GM12878 (cell line): Measurements from ENCODE around the gene NMUR1. TPM values are rescaled to one million over a fixed set of nuclear protein-coding genes. Genes with fewer than 3 reads are reported as not detected.

Experiments used
- ATAC-seq: fragments of 200-7000 bp; cut with Tn5 transposase; 3 replicates; pipeline ENCODE4 v1.9.1; 2020; ENCODE audit warnings: mild to moderate bottlenecking, moderate library complexity
- BruUV-seq: library from RNA; stranded (reverse); fragments of 400-500 nt; replicated peaks from 2 replicates; lab custom pipeline; 2021; lab: Mats Ljungman, UMichigan
- CTCF ChIA-PET: fragments of 300-600 bp; sonication (Branson Sonifier 250); formaldehyde crosslinking; extraction: SDS; loops from one replicate; lab custom pipeline; 2021; ENCODE audit warnings: inconsistent platforms; lab: Yijun Ruan, JAX
- POLR2A ChIA-PET: fragments of 350-600 bp; formaldehyde crosslinking; extraction: SDS; loops from one replicate; lab custom pipeline; 2021; ENCODE audit warnings: inconsistent platforms; lab: Charles Lee
- RAD21 ChIA-PET: fragments of 300-600 bp; sonication (Branson Sonifier 250); formaldehyde crosslinking; loops from one replicate; lab custom pipeline; 2023; ENCODE audit warnings: antibody characterized with exemption; ENCODE audit not compliant: unreplicated experiment; lab: Charles Lee
- SMC1A ChIA-PET: fragments of 300-600 bp; sonication (Branson Sonifier 250); formaldehyde crosslinking; loops from one replicate; lab custom pipeline; 2023; ENCODE audit not compliant: unreplicated experiment, uncharacterized antibody; lab: Charles Lee
- DNase-seq: peaks from one replicate; pipeline ENCODE4 v3.0.0-alpha.2; 2011; ENCODE audit warnings: low read depth, low spot score
- FAIRE-seq: peaks from 3 replicates; lab custom pipeline; 2011; peaks lifted over from hg19 to GRCh38; lab: Jason Lieb, UNC
- H2AFZ ChIP-seq: 2 replicates; pipeline ENCODE4 v1.6.0; 2011; ENCODE audit warnings: low read depth, low read length, control low read depth; ENCODE audit not compliant: control insufficient read depth
- H3K27ac ChIP-seq: 2 replicates; pipeline ENCODE4 v1.5.1; 2011; ENCODE audit warnings: control low read depth; ENCODE audit not compliant: control insufficient read depth, insufficient read depth
- H3K27me3 ChIP-seq, 2 experiments: replicated peaks in 1 of 2; 2 replicates each; pipeline versions ENCODE4 v1.6.0 to v1.6.1; 2011; ENCODE audit warnings: low read length in 1 of 2; ENCODE audit not compliant: control insufficient read depth in 2 of 2, insufficient read depth in 2 of 2
- H3K36me3 ChIP-seq, 2 experiments: 2 replicates each; pipeline ENCODE4 v1.5.1; 2011; ENCODE audit warnings: low read length in 1 of 2; ENCODE audit not compliant: control insufficient read depth in 2 of 2, insufficient read depth in 2 of 2
- H3K4me1 ChIP-seq: 2 replicates; pipeline ENCODE4 v1.6.1; 2011; ENCODE audit warnings: mild to moderate bottlenecking, low read length, moderate library complexity, mixed read lengths; ENCODE audit not compliant: control insufficient read depth, insufficient read depth
- H3K4me2 ChIP-seq: 2 replicates; pipeline ENCODE4 v1.6.0; 2011; ENCODE audit warnings: control low read depth; ENCODE audit not compliant: control insufficient read depth, insufficient read depth
- H3K4me3 ChIP-seq: fragments of 200-600 bp; sonication (generic); 2 replicates; pipeline ENCODE4 v1.5.1; 2016
- H3K79me2 ChIP-seq: 2 replicates; pipeline ENCODE4 v1.6.0; 2011; ENCODE audit warnings: low read length; ENCODE audit not compliant: control insufficient read depth, insufficient read depth
- H3K9ac ChIP-seq: 2 replicates; pipeline ENCODE4 v1.8.0; 2011; ENCODE audit warnings: low read length, control low read depth, mixed read lengths; ENCODE audit not compliant: control insufficient read depth, insufficient read depth
- H3K9me3 ChIP-seq: replicated peaks from 3 replicates; pipeline ENCODE4 v1.5.1; 2011; ENCODE audit warnings: mild to moderate bottlenecking, low read length; ENCODE audit not compliant: control insufficient read depth, insufficient read depth
- H4K20me1 ChIP-seq: 2 replicates; pipeline ENCODE4 v1.6.0; 2011; ENCODE audit not compliant: control insufficient read depth, insufficient read depth
- CREB1 ChIP-seq: IDR thresholded peaks from 2 replicates; pipeline ENCODE4 v1.6.1; 2012; ENCODE audit warnings: low read depth, mild to moderate bottlenecking, inconsistent platforms
- FOS ChIP-seq: IDR thresholded peaks from 3 replicates; pipeline ENCODE4 v1.6.1; 2011; ENCODE audit warnings: borderline replicate concordance; ENCODE audit not compliant: insufficient read length; ENCODE audit errors: extremely low read depth
- FOXK2 ChIP-seq: fragments of 450-650 bp; IDR thresholded peaks from 2 replicates; pipeline ENCODE4 v1.6.1; 2017; ENCODE audit warnings: mild to moderate bottlenecking, moderate library complexity
- KLF5 ChIP-seq: fragments of 450-650 bp; IDR thresholded peaks from 2 replicates; pipeline ENCODE4 v1.6.1; 2014; ENCODE audit warnings: mild to moderate bottlenecking; ENCODE audit not compliant: partially characterized antibody
- SIN3A ChIP-seq: IDR thresholded peaks from 2 replicates; pipeline ENCODE4 v1.6.1; 2012; ENCODE audit warnings: low read depth, low read length, improper control_type of control experiment
- YY1 ChIP-seq: IDR thresholded peaks from 2 replicates; pipeline ENCODE4 v1.6.1; 2011; ENCODE audit warnings: low read depth, mild to moderate bottlenecking, low read length
- ZZZ3 ChIP-seq: IDR thresholded peaks from 2 replicates; pipeline ENCODE4 v1.6.1; 2011; ENCODE audit warnings: low read depth; ENCODE audit not compliant: control insufficient read depth, insufficient read length
- WGBS: methylation state at CpG from one replicate; pipeline ENCODE4 v1.1.6; 2016; ENCODE audit warnings: low lambda C conversion rate; ENCODE audit not compliant: insufficient replicate concordance, insufficient coverage; ENCODE audit errors: missing lambda C conversion rate; 5-methylcytosine and 5-hydroxymethylcytosine counted together
- in situ Hi-C: fragments of 300-500 bp; cut with MboI; formaldehyde crosslinking; loops from 9 replicates; pipeline ENCODE4 v1.14.3; 2018; ENCODE audit warnings: mixed read lengths
- intact Hi-C: fragments of 100-400 bp; cut with micrococcal nuclease; formaldehyde crosslinking; loops from one replicate; pipeline ENCODE4 v1.14.2; 2022; ENCODE audit not compliant: unreplicated experiment
- polyA plus RNA-seq, 11 experiments: library from polyadenylated mRNA; depleted of rRNA in 4 of 11; unstranded in 6 of 11; stranded (reverse) in 5 of 11; fragments of >200 nt; fragmentation: Nextera tagmentation in 4 of 11; fragmentation: Illumina TruSeq in 1 of 11; extraction: Ambion mirVana in 4 of 11; extraction: Trizol in 1 of 11; gene quantifications; 1 replicate in 1 of 11; 2 replicates in 10 of 11; pipeline versions ENCODE4 v1.2.1 to v1.2.3, GENCODE V29; 2011 to 2016; ENCODE audit warnings: inconsistent platforms in 2 of 11, missing spikeins in 2 of 11, low read depth in 1 of 11
- total RNA-seq, 4 experiments: library from RNA; depleted of rRNA in 3 of 4; stranded (reverse); fragments of >200 nt in 3 of 4; fragmentation: Illumina TruSeq in 1 of 4; extraction: Trizol in 1 of 4; gene quantifications; 2 replicates each; pipeline versions ENCODE4 v1.2.1 to v1.2.3, GENCODE V29; 2013 to 2021
- TF ChIP-seq, protein P1 (sequence below): fragments of 450-650 bp; IDR thresholded peaks from 2 replicates; pipeline ENCODE4 v1.6.1; 2017; ENCODE audit warnings: mild to moderate bottlenecking, moderate library complexity

NMUR1 gene
- total and polyA plus RNA-seq, 10 of the 15 experiments (the other 5 are each of a cell fraction or from before 2014, with no cell fraction given): under 0.01 to 0.08 (median 0.02) TPM; not detected in 5

DNA sequence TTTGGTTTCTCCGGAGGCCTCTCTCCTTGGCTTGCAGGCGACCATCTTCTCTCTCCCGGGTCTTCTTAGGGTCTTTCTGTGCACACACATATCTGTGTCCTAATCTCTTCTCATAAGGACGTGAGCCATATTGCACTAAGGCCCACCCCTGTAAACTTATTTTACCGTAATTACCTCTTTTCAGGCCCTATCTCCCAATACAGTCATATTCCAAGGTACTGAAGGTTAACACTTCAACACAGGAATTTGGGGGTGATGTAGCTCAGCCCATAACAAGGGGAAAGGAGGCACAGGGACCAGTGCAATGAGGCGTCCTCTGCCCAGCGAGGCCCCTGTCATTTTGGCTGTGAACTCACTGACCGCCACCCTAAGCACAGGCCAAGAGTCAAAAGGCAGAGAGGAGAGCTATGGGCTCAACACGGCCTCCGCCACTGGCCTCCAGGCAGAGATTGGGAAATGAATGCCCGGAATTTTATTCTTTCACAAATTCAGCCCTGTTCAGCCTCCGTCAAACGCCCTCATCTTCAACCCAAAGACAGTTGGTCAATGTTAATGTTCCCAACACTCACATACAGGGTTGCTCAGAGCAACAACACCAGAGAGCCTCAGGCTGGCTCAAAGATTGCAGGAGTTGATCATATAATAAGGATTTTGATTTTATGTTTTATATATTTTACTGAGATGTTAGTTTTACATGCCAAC, 15.9 kb upstream of the NMUR1 start:
- FAIRE-seq: no peak
- Histone ChIP-seq H4K20me1 (no peaks in the 10 kb centered on the region), H3K9me3 (peaks cover 7% of the 10 kb centered on the region; the same call in 2 of the 3 replicates), H3K79me2 (no peaks in the 10 kb centered on the region), H3K9ac (peak overlapping the region; percentile 15; the same call in 1 of the 2 replicates), H3K4me1 (peaks cover 30% of the 10 kb centered on the region), H3K27ac (peak overlapping the region; percentile 97), H3K4me2 (peak overlapping the region; percentile 95), H3K27me3 (no peaks in the 10 kb centered on the region), H3K36me3 (no peaks in the 10 kb centered on the region), H3K4me3 (no peak overlapping the region), H2AFZ (peak overlapping the region; percentile 84)
- in situ Hi-C loops (no loop called here), intact Hi-C loops (loop anchor here (5.0 kb wide), 1 partner anchor 84 kb away; the partner anchor contains the start of gene NCL)
- CTCF ChIA-PET: interaction anchor here (0.6 to 5.7 kb wide), 11 partner anchors 10 to 126 kb away, joined by 3 to 48 read pairs (median 4); no protein-coding TSS in a partner anchor
- SMC1A ChIA-PET: interaction anchor here (0.6 to 2.7 kb wide), 7 partner anchors 9 to 59 kb away, joined by 3 to 21 read pairs (median 4); no protein-coding TSS in a partner anchor
- no peak for TF ChIP-seq FOXK2
- TF ChIP-seq, protein P1, sequence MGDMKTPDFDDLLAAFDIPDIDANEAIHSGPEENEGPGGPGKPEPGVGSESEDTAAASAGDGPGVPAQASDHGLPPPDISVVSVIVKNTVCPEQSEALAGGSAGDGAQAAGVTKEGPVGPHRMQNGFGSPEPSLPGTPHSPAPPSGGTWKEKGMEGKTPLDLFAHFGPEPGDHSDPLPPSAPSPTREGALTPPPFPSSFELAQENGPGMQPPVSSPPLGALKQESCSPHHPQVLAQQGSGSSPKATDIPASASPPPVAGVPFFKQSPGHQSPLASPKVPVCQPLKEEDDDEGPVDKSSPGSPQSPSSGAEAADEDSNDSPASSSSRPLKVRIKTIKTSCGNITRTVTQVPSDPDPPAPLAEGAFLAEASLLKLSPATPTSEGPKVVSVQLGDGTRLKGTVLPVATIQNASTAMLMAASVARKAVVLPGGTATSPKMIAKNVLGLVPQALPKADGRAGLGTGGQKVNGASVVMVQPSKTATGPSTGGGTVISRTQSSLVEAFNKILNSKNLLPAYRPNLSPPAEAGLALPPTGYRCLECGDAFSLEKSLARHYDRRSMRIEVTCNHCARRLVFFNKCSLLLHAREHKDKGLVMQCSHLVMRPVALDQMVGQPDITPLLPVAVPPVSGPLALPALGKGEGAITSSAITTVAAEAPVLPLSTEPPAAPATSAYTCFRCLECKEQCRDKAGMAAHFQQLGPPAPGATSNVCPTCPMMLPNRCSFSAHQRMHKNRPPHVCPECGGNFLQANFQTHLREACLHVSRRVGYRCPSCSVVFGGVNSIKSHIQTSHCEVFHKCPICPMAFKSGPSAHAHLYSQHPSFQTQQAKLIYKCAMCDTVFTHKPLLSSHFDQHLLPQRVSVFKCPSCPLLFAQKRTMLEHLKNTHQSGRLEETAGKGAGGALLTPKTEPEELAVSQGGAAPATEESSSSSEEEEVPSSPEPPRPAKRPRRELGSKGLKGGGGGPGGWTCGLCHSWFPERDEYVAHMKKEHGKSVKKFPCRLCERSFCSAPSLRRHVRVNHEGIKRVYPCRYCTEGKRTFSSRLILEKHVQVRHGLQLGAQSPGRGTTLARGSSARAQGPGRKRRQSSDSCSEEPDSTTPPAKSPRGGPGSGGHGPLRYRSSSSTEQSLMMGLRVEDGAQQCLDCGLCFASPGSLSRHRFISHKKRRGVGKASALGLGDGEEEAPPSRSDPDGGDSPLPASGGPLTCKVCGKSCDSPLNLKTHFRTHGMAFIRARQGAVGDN: no peak
- no peak for TF ChIP-seq CREB1
- TF ChIP-seq FOS: no peak
- 0 out of 2 replicates have a peak, but pooled peaks have one; percentile 3 for TF ChIP-seq YY1
- no peak for TF ChIP-seq SIN3A
- no peak for TF ChIP-seq KLF5
- no peak for TF ChIP-seq ZZZ3
- POLR2A ChIA-PET: interaction anchor here (0.5 to 2.1 kb wide), 7 partner anchors 8 to 68 kb away, joined by 3 to 9 read pairs (median 4); no protein-coding TSS in a partner anchor
- BruUV-seq: no TSS peak
- WGBS: 64% methylated on average over 13 of the region's 13 CpGs
- no peak for DNase-seq
- RAD21 ChIA-PET: interaction anchor here (0.7 to 2.8 kb wide), 12 partner anchors 10 to 131 kb away, joined by 3 to 18 read pairs (median 4); no protein-coding TSS in a partner anchor
- ATAC-seq: peak; percentile 5
